ENCODE data around the gene CUL4A. TPM values are rescaled to one million over a fixed set of nuclear protein-coding genes. Genes with fewer than 3 reads are reported as not detected.
A peak's percentile ranks its signal among the peaks of the same experiment; 100 is the strongest.

CUL4A gene
- polyA plus RNA-seq, 1 of the 3 experiments (the other 2 are of a cell fraction) = 51.2 TPM

- H3F3A ChIP-seq (replicated peaks; ENCODE audit: insufficient read depth) = no peaks in the 10 kb centered on the region
- ChIA-PET CTCF (interaction anchor here (0.7 kb wide), 1 partner anchor 43 kb away, joined by 3 read pairs; no protein-coding TSS in a partner anchor), POLR2A (no interaction called here)
- DNase-seq = peak; percentile 60
- H3K36me3 ChIP-seq (replicated peaks in 1 of 2; ENCODE audit: control insufficient read depth in 1 of 2, insufficient read depth in 2 of 2, low read length in 1 of 2) = peaks cover 8 to 45% of the 10 kb centered on the region in 2 experiments
- H4K20me1 ChIP-seq (ENCODE audit: insufficient read depth) = 0 out of 2 replicates have a peak, but pooled peaks cover 7% of the 10 kb centered on the region
- H3K9me2 ChIP-seq = no peaks in the 10 kb centered on the region
- H3K4me1 ChIP-seq (ENCODE audit: control insufficient read depth in 1 of 2, insufficient read depth in 2 of 2, low read depth in 1 of 2, low read length in 1 of 2) = no peaks in the 10 kb centered on the region
- H3K79me2 ChIP-seq (ENCODE audit: insufficient read depth) = peaks cover 25% of the 10 kb centered on the region
- TF ChIP-seq MAX (IDR thresholded peaks at IDR 0.05; ENCODE audit: low read depth) (no peak), NRF1 (IDR thresholded peaks at IDR 0.05; ENCODE audit: low read depth, low read length) (no peak), JUND (IDR thresholded peaks at IDR 0.05) (no peak), RCOR1 (IDR thresholded peaks at IDR 0.05; ENCODE audit: low read length) (no peak), TEAD4 (IDR thresholded peaks at IDR 0.05; ENCODE audit: borderline replicate concordance, insufficient read depth) (no peak), ZBTB33 (IDR thresholded peaks at IDR 0.05; ENCODE audit: borderline replicate concordance, low read depth) (no peak), USF2 (IDR thresholded peaks at IDR 0.05; ENCODE audit: borderline replicate concordance, low read depth, low read length) (no peak), FOSL2 (IDR thresholded peaks at IDR 0.05; ENCODE audit: borderline replicate concordance, low read depth) (no peak), TCF12 (IDR thresholded peaks at IDR 0.05) (no peak)
- 77% methylated on average over 5 of the region's 5 CpGs for WGBS (ENCODE audit: low lambda C conversion rate)
- no peak overlapping the region for H3K27ac ChIP-seq (ENCODE audit: low read depth in 2 of 2, low read length in 1 of 2)
- H3K4me2 ChIP-seq = no peak overlapping the region
- no peak overlapping the region for H3K9ac ChIP-seq
- H2AFZ ChIP-seq (ENCODE audit: low read depth) = no peak overlapping the region
- H3K4me3 ChIP-seq (ENCODE audit: low read depth in 2 of 2, low read length in 1 of 2) = no peak overlapping the region
- H3K9me3 ChIP-seq = no peaks in the 10 kb centered on the region
- H3K27me3 ChIP-seq (ENCODE audit: insufficient read depth) = no peaks in the 10 kb centered on the region
Measured at GRCh38 chr13:113315992-113316391, 106.6 kb downstream of the CUL4A start.

Small RNA genes lying within 50 kb of the gene (small RNA-seq; reads per million reads assigned to genes)
- gene AL137002.1 = 0 reads per million in 7 experiments
- gene MIR8075 = 0 reads per million in 7 experiments

Other genes starting within 250 kb of the CUL4A start
- gene MCF2L, start 240.4 kb upstream of the CUL4A start, polyA plus RNA-seq (2012; rRNA removed) = 0.56 and 1.1 TPM in 2 replicates
- gene F7, start 103.8 kb upstream of the CUL4A start, polyA plus RNA-seq (2012; rRNA removed) = 0.16 TPM in 1 of 2 replicates, not detected in the other
- gene F10, start 86.8 kb upstream of the CUL4A start, polyA plus RNA-seq (2012; rRNA removed) = 12.5 and 12.8 TPM in 2 replicates
- gene PROZ, start 51.0 kb upstream of the CUL4A start, polyA plus RNA-seq (2012; rRNA removed) = not detected in 2 replicates
- gene PCID2, start 944 bp upstream of the CUL4A start, polyA plus RNA-seq (2012; rRNA removed) = 69.8 and 105 TPM in 2 replicates
- 189 and 261 TPM in 2 replicates for gene LAMP1, start 87.6 kb downstream of the CUL4A start, polyA plus RNA-seq (2012; rRNA removed)
- gene GRTP1, start 154.5 kb downstream of the CUL4A start, polyA plus RNA-seq (2012; rRNA removed) = 8.0 and 10.2 TPM in 2 replicates
- 1.0 and 1.2 TPM in 2 replicates for gene ADPRHL1, start 243.9 kb downstream of the CUL4A start, polyA plus RNA-seq (2012; rRNA removed)